ENCODE results near the gene DUSP28.

GRCh38 chr2:240569523-240569997, 9.4 kb downstream of the DUSP28 start:
- TF ChIP-seq CTCF (IDR thresholded peaks at IDR 0.05): peak in 1 of 6 experiments; percentile 3
- no peak for TF ChIP-seq POLR2A (IDR thresholded peaks at IDR 0.05)
- no peak for TF ChIP-seq EP300 (IDR thresholded peaks at IDR 0.05)
